ENCODE results near the gene BID.
A peak's percentile ranks its signal among the peaks of the same experiment; 100 is the strongest.

- TF ChIP-seq CTCF (IDR thresholded peaks at IDR 0.05; ENCODE audit: insufficient read depth, low read length): no peak
- peak; percentile 62 for TF ChIP-seq POLR2AphosphoS5 (IDR thresholded peaks at IDR 0.05; ENCODE audit: low read depth)
- TF ChIP-seq GABPA (IDR thresholded peaks at IDR 0.05; ENCODE audit: low read depth): peak; percentile 70
Measured at GRCh38 chr22:17777005-17777716, 2.9 kb upstream of the BID start.
